ENCODE data around the gene NME8. TPM values are rescaled to one million over a fixed set of nuclear protein-coding genes. Genes with fewer than 3 reads are reported as not detected.

The NME8 gene
- total RNA-seq, 1 experiment from 2014 or later, result not detected

DNA sequence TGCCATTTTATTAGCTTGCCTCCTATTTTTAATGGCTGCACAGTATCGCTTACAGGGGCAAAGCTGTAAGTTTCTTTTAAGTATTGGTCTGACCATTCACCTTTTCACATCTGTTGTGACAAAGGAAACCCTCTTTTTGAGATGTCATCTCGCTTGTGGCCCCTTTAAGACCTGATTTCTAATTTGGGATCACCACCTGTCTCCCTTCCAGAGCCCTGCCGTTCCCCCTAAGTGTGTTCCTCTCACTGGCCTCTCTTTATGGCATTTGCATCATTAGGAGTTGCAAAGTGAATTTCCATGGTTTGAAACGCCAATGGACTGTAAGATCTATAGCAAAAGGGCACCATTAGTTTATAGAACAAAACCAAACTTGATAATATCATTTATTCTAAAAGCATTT lies 73.5 kb downstream of the NME8 start:
- Histone ChIP-seq H3K4me3 (ENCODE audit: low read length) (peak overlapping the region; percentile 83), H3K36me3 (ENCODE audit: low read depth, low read length) (peaks cover 7% of the 10 kb centered on the region; the same call in 1 of the 2 replicates), H3K4me2 (ENCODE audit: low read length) (peak overlapping the region; percentile 93)

DNA sequence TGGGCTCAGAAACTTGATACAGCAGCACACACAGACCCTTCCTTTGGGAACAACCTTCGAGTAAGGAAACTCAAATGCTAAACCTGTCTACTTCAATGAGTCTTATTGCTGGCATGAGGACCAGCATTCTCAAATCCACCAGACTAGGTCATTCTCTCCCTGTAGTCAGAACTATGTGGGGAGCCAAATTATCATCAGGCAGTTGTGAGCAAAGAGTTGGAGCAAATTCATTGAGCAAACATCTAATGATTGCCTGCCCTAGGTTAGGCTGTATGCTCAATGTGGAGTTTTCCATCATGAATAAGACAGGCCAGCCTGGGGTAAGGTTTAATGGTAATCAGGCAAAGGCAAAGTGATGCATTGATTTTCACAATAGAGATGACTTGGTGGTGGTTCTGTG lies 75.6 kb downstream of the NME8 start:
- Histone ChIP-seq H3K4me3 (ENCODE audit: low read length) (no peak overlapping the region), H3K4me1 (ENCODE audit: insufficient read depth, low read length) (peaks cover 10% of the 10 kb centered on the region; the same call in 1 of the 2 replicates), H3K4me2 (ENCODE audit: low read length) (no peak overlapping the region), H3K9ac (ENCODE audit: low read length) (no peak overlapping the region), H3K9me2 (replicated peaks; ENCODE audit: low read length) (no peaks in the 10 kb centered on the region), H3K79me2 (ENCODE audit: low read length) (peaks cover 76% of the 10 kb centered on the region), H2AFZ (ENCODE audit: low read length) (no peak overlapping the region), H4K20me1 (ENCODE audit: low read length) (no peaks in the 10 kb centered on the region), H3K36me3 (ENCODE audit: low read depth, low read length) (peaks cover 7% of the 10 kb centered on the region; the same call in 1 of the 2 replicates), H3K9me3 (ENCODE audit: low read length) (no peaks in the 10 kb centered on the region; the same call in 1 of the 2 replicates), H3F3A (ENCODE audit: low read length, unreplicated experiment) (no peaks in the 10 kb centered on the region), H3K27me3 (ENCODE audit: low read length) (no peaks in the 10 kb centered on the region), H3K27ac (ENCODE audit: low read length) (no peak overlapping the region)
- no peak for ATAC-seq
- no peak for DNase-seq
- ChIA-PET POLR2A (ENCODE audit: unreplicated experiment) (no interaction called here), CTCF (no interaction called here)
- intact Hi-C loops (cut with micrococcal nuclease), result no loop called here
- no TSS peak for BruUV-seq (replicated peaks)
- TF ChIP-seq EZH2phosphoT487 (IDR thresholded peaks at IDR 0.05; ENCODE audit: borderline replicate concordance, low read length) (no peak), EZH2 (IDR thresholded peaks at IDR 0.05; ENCODE audit: low read length, unreplicated experiment) (no peak)
- TF ChIP-seq, protein P1, sequence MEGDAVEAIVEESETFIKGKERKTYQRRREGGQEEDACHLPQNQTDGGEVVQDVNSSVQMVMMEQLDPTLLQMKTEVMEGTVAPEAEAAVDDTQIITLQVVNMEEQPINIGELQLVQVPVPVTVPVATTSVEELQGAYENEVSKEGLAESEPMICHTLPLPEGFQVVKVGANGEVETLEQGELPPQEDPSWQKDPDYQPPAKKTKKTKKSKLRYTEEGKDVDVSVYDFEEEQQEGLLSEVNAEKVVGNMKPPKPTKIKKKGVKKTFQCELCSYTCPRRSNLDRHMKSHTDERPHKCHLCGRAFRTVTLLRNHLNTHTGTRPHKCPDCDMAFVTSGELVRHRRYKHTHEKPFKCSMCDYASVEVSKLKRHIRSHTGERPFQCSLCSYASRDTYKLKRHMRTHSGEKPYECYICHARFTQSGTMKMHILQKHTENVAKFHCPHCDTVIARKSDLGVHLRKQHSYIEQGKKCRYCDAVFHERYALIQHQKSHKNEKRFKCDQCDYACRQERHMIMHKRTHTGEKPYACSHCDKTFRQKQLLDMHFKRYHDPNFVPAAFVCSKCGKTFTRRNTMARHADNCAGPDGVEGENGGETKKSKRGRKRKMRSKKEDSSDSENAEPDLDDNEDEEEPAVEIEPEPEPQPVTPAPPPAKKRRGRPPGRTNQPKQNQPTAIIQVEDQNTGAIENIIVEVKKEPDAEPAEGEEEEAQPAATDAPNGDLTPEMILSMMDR (conservative IDR thresholded peaks at IDR 0.05; ENCODE audit: low read depth, low read length), result no peak

More for the DNA sequence above, 73.5 kb downstream of the NME8 start:
- H2AFZ ChIP-seq (ENCODE audit: low read length), result peak overlapping the region; percentile 90
- POLR2A ChIA-PET (ENCODE audit: unreplicated experiment), result interaction anchor here (0.6 kb wide), 1 partner anchor 9 kb away, joined by 12 read pairs; no protein-coding TSS in a partner anchor
- H3K4me1 ChIP-seq (ENCODE audit: insufficient read depth, low read length), result peaks cover 11% of the 10 kb centered on the region; the same call in 1 of the 2 replicates
- CTCF ChIA-PET, result interaction anchor here (1.4 kb wide), 1 partner anchor 21 kb away, joined by 8 read pairs; no protein-coding TSS in a partner anchor
- no peak for DNase-seq
- TF ChIP-seq EZH2phosphoT487 (IDR thresholded peaks at IDR 0.05; ENCODE audit: borderline replicate concordance, low read length) (no peak), EZH2 (IDR thresholded peaks at IDR 0.05; ENCODE audit: low read length, unreplicated experiment) (no peak)
- TF ChIP-seq, protein P1 (conservative IDR thresholded peaks at IDR 0.05; ENCODE audit: low read depth, low read length), result no peak
- no peaks in the 10 kb centered on the region for H3K9me2 ChIP-seq (replicated peaks; ENCODE audit: low read length)
- TSS peak; percentile 50 for BruUV-seq (replicated peaks)
- intact Hi-C loops (cut with micrococcal nuclease), result loop anchor here (2.0 kb wide), 1 partner anchor 65 kb away; no protein-coding TSS in a partner anchor
- H3K79me2 ChIP-seq (ENCODE audit: low read length), result peaks cover 55% of the 10 kb centered on the region
- no peaks in the 10 kb centered on the region for H3F3A ChIP-seq (ENCODE audit: low read length, unreplicated experiment)
- no peaks in the 10 kb centered on the region; the same call in 1 of the 2 replicates for H3K9me3 ChIP-seq (ENCODE audit: low read length)
- no peaks in the 10 kb centered on the region for H3K27me3 ChIP-seq (ENCODE audit: low read length)
- no peak overlapping the region for H3K27ac ChIP-seq (ENCODE audit: low read length)
- peak overlapping the region; percentile 76 for H3K9ac ChIP-seq (ENCODE audit: low read length)
- no peaks in the 10 kb centered on the region for H4K20me1 ChIP-seq (ENCODE audit: low read length)
- ATAC-seq, result no peak

DNA sequence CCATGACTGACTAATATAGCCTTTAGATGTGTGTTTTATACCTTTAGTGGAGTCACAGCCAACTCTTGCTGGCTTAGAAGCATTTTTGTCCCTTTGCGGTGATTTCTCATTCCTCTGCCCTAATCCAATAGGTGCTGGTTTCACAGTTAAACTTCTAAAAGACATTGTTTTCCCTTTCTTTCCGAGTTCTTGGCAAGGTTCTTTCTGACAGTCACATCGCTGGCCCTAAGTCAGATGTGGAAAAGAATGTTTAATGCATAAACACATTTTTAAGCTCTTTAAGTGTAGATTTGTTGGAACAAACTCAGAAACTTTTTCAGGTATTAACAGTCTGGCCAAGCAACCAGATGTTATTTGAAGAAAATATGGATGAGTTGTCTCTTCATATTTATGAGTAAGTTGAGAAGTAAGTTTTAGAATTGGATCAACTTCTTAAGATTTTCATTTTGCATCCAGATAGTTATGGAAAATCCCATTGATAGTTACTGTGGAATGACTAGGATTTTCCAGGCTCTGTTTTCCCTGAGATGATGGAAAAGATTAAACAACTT lies 76.2 kb downstream of the NME8 start:
- no peak for ATAC-seq
- Histone ChIP-seq H3K9me2 (replicated peaks; ENCODE audit: low read length) (no peaks in the 10 kb centered on the region), H3K9me3 (ENCODE audit: low read length) (no peaks in the 10 kb centered on the region; the same call in 1 of the 2 replicates), H3K27me3 (ENCODE audit: low read length) (no peaks in the 10 kb centered on the region), H3K27ac (ENCODE audit: low read length) (no peak overlapping the region), H3K4me1 (ENCODE audit: insufficient read depth, low read length) (peaks cover 10% of the 10 kb centered on the region; the same call in 1 of the 2 replicates), H3K4me3 (ENCODE audit: low read length) (no peak overlapping the region), H3K9ac (ENCODE audit: low read length) (no peak overlapping the region), H3K79me2 (ENCODE audit: low read length) (peaks cover 80% of the 10 kb centered on the region), H3K36me3 (ENCODE audit: low read depth, low read length) (peaks cover 7% of the 10 kb centered on the region; the same call in 1 of the 2 replicates), H2AFZ (ENCODE audit: low read length) (no peak overlapping the region), H3F3A (ENCODE audit: low read length, unreplicated experiment) (no peaks in the 10 kb centered on the region), H3K4me2 (ENCODE audit: low read length) (no peak overlapping the region), H4K20me1 (ENCODE audit: low read length) (no peaks in the 10 kb centered on the region)
- no peak for DNase-seq
- ChIA-PET POLR2A (ENCODE audit: unreplicated experiment) (no interaction called here), CTCF (no interaction called here)
- no TSS peak for BruUV-seq (replicated peaks)
- intact Hi-C loops (cut with micrococcal nuclease), result no loop called here
- TF ChIP-seq EZH2phosphoT487 (IDR thresholded peaks at IDR 0.05; ENCODE audit: borderline replicate concordance, low read length), result no peak
- TF ChIP-seq EZH2 (IDR thresholded peaks at IDR 0.05; ENCODE audit: low read length, unreplicated experiment), result no peak
- TF ChIP-seq, protein P1 (conservative IDR thresholded peaks at IDR 0.05; ENCODE audit: low read depth, low read length), result no peak
